ELR (cell line): ENCODE measurements around the gene HEYL.
A peak's percentile ranks its signal among the peaks of the same experiment; 100 is the strongest.

ENCODE experiments used
- DNase-seq: peaks from one replicate; pipeline ENCODE4 v3.0.0-alpha.2; 2015; ENCODE audit warnings: low read depth

The HEYL gene

GRCh38 chr1:39638965-39639304, 508 bp downstream of the HEYL start:
- no peak for DNase-seq

DNA sequence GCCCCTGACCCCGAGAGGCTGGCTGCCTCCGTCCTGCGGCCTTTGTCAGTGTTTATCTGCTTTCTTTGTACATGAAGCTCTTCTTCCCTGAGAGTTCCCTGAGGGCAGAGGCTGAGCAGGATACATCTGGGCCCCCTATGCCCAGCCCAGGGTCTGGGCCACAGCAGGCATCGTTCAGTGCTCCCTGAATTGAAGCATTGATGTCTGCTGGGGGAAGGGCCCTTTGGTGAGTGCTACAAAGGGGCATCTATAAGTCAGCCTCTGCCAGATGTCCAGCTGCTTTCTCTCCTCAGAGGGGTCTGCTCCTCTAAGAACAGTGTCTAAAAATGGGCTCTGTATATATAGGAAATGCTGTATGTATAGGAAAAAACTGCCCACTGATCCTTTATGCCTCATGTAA, 2.1 kb downstream of the HEYL start:
- DNase-seq = no peak

- no peak for DNase-seq
Measured at GRCh38 chr1:39635871-39636210, 3.6 kb downstream of the HEYL start.

- no peak for DNase-seq
Measured at GRCh38 chr1:39635205-39635870, 4.1 kb downstream of the HEYL start.

DNA sequence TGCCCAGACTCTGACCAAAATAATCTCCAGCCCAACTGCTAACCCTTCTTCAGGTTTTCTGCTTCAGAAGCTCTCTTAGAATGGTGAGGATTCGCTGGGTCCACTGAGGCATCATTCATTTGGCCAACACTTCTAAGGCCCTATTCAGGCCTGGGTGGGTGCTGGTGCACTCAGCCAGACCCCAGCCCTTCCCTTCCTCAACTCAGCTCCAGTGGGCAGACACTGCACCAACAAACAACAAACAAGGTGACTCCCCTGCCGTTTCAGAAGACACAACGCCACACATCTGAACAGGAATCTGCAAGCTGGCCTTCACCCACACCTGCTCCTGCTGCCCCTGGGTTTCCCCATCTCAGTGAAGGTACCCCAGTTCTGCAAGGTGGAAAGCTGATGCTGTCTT, 6.0 kb downstream of the HEYL start:
- no peak for DNase-seq

DNA sequence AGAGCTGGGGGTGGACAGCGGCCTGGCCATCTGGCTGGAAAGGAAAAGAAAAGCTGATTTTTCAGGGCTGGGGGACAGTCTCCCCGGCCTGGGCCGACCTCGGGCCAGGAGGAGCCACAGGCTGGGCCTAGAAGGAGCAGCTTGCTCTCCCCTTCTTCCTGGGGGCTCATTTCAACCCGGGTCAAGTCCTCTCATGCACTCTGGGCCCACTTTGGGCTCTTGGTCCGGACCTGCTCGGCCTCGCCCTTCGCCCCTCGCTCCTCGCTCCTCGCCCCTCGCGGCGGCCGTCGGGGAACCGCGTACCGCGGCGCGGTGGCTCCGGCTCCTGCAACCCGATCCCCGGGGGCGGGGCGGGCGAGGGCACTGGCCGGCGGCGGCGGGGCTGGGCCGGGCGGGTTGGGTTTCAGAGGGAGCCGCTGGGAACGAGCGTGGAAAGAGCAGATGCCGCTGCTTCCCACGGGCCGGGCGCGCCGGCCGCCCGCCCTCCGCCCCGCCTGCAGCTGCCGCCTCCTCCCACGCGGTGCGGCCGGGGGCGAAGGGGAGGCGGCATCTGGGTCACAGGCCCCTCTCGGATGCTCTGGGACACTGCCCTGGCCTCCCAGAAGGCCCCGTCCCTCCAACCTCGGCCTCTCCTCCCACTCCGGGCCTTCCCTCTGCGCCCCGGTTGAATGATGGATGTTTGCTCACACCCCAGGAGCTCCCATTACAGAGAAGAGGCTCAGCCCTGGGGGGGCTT, 6.6 kb downstream of the HEYL start:
- DNase-seq = peak; percentile 19

DNA sequence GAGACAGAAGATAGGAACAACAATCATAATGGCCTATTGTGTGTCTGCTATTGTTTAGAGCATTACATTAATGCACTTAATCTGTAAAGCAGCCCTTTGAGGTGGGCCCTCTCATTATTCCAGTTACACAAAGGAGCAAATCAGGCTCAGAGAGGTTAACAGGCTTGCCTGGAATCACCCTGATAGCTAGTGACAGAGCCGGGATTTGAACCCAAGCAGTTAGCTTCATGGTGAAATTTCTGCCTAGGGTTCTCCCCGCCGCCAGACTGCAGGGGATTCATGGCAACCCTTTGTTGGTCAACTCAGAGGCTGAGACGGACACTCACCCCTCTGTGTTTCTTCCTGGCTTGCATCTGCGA, 7.1 kb downstream of the HEYL start:
- DNase-seq = no peak

DNA sequence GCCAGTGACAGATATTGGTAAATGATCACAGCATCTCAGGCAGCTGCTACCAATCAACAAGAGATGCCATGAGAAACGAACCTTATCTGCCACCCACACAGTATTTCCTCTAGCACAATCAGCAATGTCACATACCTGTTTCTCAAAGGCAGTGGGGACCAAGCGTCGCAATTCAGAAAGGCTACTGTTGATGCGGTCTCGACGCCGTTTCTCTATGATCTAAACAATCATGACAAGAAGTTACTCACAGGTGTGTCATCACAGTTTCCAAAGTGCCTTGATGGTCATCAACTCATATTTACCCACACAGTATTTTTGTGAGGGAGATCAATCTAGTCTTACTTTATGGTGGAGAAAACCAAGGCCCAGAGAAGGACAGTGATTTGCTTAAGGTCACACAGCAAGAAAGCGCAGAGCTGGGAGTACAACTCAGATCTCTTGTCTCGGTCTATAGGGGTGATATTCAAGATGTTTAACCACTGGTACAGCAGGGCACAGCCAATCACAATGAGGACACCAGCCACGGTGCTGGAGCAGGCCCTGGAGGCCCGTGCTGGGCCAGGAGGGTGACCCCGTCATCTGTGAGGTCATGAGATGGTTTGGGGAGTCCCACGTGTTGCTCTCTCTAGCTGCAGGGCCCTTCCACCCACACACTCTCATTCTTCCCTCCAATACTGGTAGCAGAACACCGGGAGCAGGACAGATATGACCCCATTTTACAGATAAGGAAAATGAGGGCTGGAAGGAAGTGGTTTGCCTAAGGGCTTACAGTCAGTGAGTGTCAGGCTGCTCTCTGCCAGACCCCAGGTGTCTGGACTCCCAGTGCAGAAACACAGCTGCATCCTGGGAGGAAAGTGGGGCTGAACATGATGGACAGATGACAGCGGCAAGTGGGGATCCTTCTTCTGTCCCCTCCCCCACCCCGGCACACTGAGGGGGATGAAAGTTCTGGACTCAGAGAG, 7.8 kb downstream of the HEYL start:
- DNase-seq = no peak

DNA sequence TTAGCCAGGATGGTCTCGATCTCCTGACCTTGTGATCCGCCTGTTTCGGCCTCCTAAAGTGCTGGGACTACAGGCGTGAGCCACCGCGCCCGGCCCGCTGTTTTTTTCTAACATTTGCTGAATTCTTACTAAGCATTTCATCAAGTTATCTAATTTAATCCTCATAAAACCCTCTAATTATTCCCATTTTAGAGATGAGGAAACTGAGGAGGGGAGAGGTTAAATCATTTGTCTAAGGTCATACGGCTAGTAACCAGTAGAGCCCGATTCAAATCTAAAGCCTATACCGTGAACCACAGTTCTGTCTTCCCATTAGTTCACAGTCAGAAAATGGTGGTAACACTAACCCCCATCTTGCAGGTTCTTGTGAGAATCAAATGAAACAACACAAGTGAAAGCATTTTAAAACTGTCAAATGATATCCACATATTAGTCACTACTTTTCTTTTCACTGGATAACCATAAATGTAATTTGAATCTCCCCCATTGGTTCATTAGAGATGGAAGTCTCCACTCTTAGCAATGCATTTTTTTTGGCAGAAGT, 10.6 kb downstream of the HEYL start:
- no peak for DNase-seq

DNA sequence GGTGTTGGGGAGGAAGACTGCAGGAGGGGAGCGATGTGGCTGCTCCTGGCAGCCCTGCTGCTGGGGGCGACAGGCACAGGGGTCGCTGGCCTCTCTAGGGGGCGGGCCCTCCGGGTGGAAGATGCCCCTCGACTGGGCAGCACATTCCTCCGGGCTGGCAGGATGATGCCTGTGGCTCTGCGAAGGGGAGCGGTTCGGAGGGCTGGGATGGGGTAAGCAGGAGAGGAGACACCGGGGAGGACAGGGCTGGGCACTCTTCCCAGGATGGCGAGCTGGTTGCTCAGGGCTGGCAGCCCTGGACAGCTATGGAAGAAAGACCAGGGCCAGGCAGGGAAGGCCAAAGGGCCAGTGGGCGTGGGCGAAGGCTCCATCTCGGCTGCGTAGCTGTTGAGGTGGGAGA, 12.8 kb downstream of the HEYL start:
- no peak for DNase-seq

GRCh38 chr1:39625462-39626273, 13.8 kb downstream of the HEYL start:
- DNase-seq = no peak

- DNase-seq = no peak
Measured at GRCh38 chr1:39625009-39625408, 14.4 kb downstream of the HEYL start.

GRCh38 chr1:39623053-39623452, 16.4 kb downstream of the HEYL start:
- no peak for DNase-seq

GRCh38 chr1:39622427-39622826, 17.0 kb downstream of the HEYL start:
- DNase-seq = no peak

DNA sequence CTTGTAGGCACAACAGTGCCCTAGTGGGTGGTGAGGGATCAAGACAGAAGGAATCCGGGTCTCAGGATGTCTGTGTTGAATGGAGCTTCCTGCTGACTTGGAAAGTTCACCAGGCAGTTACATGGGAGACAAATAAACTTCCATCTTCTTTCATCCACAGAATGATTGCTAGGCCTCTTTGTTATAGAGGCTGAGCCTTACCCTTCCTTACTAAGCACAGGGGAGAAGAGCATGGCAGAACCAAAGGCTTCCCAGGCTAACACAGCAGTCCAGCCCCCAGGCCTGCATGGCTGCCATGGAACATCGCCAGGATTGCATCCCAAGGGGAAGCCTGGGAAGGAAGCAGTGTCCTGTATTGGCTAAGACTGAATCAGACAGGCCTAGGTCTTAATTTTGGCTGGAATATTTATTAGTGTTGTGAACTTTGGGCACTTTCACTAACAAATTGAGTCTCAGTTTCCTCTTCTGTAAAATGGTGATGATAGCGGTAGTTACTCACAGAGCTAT, 18.7 kb downstream of the HEYL start:
- DNase-seq = no peak

GRCh38 chr1:39617488-39618049, 21.9 kb downstream of the HEYL start:
- DNase-seq = no peak

- DNase-seq = no peak
Measured at GRCh38 chr1:39615086-39615673, 24.3 kb downstream of the HEYL start.

- no peak for DNase-seq
Measured at GRCh38 chr1:39614488-39614887, 25.0 kb downstream of the HEYL start.

DNA sequence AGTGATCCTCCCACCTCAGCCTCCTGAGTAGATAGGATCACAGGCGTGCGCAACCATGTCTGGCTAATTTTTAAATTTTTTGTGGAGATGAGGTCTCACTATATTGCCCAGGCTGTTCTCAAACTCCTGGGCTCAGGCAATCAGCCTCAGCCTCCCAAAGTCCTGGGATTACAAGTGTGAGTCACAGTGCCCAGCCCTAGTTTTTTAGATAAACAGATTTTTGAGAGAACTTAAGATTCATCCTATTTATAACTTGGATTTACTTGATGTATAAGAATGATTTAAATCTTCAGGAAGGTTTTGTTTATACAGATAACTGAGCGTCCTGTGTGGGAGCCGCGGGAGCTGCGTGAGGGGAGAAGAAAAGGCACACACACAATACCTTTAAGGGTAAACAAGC, 26.2 kb downstream of the HEYL start:
- DNase-seq = no peak

DNA sequence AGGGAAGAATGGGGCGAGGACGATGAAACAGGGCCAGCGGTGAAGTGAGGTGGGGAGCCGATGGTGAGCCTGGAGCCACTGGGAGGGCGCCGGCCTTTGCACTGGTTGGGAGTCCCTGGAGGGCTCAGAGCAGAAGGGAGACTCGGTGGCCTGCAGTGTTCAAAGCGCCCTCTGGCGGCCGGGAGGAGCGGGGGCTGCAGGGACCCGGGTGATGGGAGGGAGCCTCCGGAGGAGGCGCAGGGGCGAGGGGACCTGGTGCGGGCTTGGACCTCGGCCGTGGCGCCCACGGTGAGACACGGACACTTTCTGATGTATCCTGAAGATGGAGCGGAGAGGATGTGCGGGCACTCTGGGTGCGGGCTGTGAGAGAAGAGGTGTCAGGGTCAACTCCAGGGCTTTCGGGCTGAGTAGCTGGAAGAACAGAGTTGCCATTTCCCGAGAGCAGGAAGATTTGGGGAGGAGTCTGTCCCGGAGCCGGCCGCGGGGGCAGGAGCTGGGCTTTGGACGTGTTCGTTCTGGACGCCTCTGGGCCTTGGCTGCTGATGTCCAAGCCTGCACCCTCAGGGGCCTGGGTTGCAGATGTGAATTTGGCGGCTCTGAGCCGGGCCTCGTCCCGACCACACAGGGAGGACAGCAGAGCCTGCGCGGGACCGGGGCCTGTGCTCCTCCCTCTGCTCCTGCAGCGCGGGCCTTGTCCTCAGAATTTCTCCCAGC, 29.7 kb downstream of the HEYL start:
- peak; percentile 47 for DNase-seq
